NCI-H446 (cell line): ENCODE data around the gene ELF1.
"Not testable (repeated sequence)": the region's sequence is repeated elsewhere in the genome, so short reads cannot be mapped to it uniquely, and the experiment has no call there.

Experiments used
- DNase-seq, 2 experiments: peaks; one replicate each; lab custom pipeline; 2025; lab: John Stamatoyannopoulos, UW

The ELF1 gene

DNA sequence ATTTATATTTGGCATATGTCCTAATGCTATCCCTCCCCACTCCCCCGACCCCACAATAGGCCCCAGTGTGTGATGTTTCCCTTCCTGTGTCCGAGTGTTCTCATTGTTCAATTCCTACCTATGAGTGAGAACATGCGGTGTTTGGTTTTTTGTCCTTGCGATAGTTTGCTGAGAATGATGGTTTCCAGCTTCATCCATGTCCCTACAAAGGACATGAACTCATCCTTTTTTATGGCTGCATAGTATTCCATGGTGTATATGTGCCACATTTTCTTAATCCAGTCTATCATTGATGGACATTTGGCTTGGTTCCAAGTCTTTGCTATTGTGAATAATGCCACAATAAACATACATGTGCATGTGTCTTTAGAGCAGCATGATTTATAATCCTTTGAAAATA, 23.3 kb upstream of the ELF1 start:
- DNase-seq = not testable (repeated sequence)

DNA sequence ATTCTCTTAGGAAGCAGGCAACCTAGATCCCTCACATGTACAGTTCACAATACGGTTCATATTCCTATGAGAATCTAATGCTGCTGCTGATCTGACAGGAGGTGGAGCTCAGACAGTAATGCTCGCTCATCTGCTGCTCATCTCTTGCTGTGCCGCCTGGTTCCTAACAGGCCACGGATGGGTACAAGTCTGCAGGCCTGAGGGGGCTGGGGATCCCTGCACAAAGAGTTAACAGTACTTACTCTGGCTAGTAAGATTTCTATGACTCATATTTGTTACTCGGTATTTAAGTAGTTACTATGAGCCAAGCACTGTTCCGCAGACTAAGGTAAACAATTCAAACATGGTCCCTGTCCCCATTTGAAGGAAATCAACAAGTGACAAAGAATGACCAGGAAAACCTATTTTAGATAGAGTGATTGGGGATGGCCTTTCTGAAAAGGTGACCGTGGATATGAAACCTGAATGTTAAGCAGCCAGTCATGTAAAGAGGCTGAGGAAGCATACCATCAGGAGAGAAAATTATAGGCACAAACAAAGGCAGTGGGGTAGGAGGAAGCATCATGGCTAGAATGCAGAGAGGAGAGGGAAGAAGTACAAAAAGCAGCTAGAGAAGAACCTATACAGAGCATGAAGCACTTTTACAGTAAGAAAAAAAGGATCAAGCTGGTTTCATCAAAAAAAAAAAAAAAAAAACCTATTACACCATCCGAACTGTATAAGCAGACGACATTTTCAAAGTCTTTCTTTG, 21.6 kb upstream of the ELF1 start:
- DNase-seq = no peak

DNA sequence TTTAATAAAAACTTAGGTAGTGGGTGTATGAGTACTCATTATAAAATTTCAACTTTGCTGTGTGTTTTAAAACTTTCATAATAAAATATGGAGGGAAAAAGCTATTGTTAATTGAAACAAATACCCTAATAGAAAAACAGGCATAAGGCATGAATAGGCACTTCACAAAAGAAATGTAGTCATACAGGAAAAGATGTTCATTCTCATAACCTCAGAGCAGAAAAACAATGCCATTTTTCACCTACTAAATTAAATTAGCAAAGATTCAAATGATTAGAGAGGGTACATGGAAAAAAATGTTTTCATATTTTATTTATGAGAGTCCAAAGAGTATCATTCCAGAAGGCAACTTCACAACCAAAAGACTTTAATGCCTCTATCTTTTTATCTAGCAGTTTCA, 20.6 kb upstream of the ELF1 start:
- no peak for DNase-seq

DNA sequence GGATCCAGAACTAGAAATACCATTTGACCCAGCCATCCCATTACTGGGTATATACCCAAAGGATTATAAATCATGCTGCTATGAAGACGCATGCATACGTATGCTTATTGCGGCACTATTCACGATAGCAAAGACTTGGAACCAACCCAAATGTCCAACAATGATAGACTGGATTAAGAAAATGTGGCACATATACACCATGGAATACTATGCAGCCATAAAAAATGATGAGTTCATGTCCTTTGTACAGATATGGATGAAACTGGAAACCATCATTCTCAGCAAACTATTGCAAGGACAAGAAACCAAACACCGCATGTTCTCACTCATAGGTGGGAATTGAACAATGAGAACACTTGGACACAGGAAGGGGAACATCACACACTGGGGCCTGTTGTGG, 17.4 kb upstream of the ELF1 start:
- DNase-seq = not testable (repeated sequence)

- DNase-seq = no peak
Measured at GRCh38 chr13:41034881-41035280, 15.8 kb upstream of the ELF1 start.

- no peak for DNase-seq
Measured at GRCh38 chr13:41034382-41034781, 15.3 kb upstream of the ELF1 start.

DNA sequence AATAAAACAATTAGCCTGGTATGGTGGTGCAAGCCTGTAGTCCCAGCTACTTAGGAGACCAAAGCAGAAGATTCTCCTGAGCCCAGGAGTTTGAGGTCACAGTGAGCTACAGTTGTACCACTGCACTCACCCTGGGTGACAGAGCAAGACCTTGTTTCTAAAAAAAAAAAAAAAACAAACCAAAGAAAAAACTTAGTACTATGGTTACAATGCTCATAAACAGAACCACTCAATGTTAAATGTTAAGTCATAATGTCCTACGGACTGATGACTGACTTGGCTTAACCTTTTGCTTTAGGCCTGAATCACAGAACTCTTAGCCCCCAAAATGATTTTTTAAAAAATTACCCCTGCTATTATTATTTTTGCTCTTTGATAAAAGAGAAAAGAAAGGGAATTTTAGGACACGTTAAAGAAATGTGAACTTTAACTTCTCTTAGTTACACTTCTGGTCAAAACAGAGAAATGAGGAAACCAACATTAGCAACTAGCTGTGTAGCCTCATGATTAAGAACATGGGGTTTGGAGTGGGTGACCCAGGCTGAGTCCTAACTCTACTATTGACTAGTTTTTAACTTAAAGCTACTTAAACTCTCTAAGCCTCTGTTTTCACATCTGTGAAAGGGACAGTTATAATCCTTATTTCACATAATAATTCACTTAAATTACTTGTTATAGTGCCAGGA, 13.7 kb upstream of the ELF1 start:
- no peak for DNase-seq

- DNase-seq = no peak
Measured at GRCh38 chr13:41029629-41030028, 10.5 kb upstream of the ELF1 start.

DNA sequence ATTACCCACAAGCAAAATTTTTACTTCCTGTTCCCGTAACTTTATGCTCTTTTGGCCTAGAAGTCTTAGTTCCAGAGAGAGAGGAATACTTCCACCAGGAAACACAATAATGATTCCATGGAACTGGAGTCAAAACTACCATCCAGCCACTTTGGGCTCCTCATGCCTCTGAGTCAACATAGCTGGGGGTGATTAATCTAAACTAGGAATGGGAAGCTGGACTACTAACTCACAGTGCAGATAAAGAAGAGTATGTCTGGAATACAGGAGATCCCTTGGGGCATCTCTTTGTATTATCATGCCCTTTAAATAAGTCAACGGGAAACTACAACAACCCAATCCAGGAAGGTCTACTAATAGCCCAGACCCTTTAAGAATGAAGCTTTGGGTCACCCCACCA, 8.9 kb upstream of the ELF1 start:
- DNase-seq = no peak

GRCh38 chr13:41026788-41027187, 7.7 kb upstream of the ELF1 start:
- no peak for DNase-seq

- DNase-seq = no peak
Measured at GRCh38 chr13:41025518-41025917, 6.4 kb upstream of the ELF1 start.

DNA sequence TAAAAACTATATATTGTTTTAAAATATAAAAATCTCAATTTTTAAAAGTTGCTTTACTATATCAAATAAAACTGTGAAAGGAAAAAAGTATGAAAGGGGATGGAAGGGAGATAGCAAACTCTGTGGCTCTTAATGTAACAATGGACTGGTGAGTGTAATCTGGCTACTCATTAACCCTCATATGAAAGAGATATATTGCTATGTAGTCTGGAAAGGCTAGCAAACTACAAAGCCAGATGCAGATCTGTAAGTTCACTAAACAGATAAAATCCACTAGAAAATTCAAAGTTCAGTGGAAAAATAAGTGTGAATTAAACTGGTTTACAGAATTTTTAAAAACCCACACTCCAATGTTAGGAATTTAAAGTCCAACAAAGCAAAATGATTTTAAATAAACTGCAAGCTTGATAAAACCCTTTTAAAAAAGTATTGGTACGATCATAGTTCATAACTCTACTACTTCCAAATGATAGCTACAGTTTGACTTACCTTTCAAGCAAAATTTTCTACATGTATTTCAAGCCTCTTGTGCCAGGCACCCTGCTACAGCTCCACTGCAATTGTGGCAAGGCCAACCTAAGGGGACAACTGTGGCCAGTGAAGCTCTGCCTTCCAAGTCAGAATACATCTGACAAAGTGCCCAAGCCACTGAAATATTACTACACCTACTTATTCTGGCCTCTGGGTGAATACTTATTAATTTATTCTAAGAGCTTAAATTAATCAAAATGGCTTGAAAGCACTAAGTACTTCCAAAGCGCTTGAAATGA, 647 bp upstream of the ELF1 start:
- DNase-seq = no peak

DNA sequence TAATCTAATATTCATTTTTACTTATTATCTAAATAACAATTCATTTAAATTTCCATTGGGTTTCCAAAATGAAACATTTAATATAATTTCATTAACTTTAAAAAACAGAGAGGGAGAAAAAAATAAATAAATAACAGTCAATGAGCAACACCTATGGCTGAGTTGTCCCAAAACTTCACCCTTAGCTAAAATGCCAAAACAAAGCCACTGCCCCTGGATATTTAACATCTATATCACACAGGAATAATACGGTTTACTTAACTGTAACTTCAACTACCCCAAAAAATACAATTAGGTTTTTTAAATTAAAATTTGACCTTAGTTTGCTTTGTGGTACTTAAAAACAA, 541 bp downstream of the ELF1 start:
- DNase-seq = no peak

DNA sequence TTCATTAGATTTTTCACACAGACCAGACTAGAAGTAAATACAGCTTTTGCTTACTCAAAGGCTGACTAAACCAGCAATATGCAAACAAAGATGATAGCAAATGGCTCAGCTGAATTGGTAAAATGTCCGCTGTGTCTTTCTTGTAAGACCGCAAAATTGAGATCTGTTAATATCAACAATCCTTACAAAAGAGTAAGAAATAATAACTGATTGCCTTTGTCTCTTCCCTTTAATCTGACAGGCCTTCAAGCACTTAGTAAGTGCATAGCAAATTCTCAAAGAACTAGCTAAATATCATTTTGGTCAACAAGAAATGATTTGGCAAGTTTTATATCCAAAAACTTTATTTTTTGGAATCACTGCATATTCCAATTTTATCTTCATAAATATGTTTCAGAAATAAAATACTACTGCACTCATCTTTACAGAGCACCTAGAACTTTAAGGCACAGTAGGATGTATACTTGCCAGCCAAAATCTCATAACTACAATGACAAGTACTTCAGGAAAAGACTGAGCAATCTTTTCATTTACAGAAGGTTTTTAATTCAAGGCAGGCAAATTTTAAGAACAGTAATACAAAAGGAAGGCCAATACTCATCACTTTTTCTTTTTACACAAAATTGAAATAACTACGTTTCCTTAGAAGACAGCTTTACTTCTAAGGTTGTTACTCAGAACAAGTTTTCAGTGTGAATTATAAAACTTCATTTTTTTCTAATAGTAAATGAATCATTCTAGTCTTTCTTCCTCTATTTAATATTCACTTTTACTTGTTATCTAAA, 1.1 kb downstream of the ELF1 start:
- DNase-seq = no peak

- DNase-seq = no peak
Measured at GRCh38 chr13:41017159-41017558, 2.0 kb downstream of the ELF1 start.

- no peak for DNase-seq
Measured at GRCh38 chr13:41015920-41016319, 3.2 kb downstream of the ELF1 start.

DNA sequence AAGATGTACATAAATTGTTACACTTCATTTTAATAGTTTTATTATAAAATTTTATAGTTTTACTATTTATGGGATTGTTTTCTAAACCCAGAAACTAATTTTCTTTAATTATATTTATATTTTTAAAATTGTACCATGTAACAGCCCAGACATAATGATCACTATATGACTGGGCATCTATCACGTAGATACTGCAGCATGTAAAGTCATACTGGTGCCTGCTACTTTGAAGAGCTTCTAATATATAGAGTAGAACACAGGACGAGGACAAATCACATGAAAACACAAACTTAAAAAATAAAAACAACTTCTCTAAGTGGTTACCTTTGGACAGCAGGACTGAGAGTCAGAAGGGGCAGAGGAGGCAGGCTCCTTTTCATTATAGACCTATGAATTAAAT, 5.3 kb downstream of the ELF1 start:
- DNase-seq = no peak

- no peak for DNase-seq
Measured at GRCh38 chr13:41012536-41012935, 6.6 kb downstream of the ELF1 start.

DNA sequence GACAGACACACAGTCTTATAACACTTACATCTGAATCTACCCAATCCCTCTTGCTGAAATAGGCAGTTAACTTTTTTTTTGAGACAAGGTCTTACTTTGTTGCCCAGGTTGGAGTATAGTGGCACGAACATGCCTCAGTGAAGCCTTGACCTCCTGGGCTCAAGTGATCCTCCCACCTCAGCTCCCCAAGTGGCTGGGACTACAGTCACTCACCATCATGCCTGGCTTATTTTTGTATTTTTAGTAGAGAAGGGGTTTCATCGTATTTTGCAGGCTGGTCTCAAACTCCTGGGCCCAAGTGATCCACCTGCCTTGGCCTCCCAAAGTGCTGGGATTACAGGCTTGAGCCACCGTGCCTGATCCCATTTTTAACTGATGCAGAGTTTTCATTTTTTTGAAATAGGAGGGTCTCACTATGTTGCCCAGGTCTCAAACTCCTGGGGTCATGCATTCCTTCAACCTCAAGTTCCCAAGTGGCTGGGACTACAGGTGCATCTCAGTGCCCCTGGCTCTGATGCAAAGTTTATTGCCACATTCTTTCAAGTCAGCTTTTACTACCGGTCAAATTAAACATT, 7.6 kb downstream of the ELF1 start:
- no peak for DNase-seq

DNA sequence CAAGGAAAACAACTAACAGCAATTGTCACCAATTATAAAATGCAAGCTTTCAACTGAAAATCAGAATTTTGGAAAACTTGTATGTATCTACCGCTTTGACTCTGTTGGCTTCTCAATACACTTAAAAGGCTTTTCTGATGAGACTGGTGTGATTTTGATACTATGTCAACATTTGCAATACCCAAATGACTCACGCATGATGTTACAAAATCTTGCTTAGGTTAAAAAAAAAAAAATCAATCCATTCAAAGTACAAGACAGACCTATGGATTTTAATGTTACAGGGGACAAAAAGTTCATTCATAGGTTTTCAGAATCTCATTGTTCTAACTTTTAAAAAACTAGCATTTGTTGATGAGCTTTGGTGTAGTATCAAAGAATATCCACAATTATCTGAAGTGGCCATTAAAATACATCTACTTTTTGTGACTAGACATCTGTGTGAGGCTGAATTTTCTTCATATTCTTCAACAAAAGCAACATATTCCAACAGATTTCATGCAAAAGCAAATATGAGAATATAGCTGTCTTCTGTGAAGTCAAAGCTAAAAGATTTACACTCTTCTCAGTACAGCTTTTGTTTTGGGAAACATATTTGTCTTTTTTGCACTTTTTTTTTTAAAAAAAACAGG, 10.7 kb downstream of the ELF1 start:
- no peak for DNase-seq

DNA sequence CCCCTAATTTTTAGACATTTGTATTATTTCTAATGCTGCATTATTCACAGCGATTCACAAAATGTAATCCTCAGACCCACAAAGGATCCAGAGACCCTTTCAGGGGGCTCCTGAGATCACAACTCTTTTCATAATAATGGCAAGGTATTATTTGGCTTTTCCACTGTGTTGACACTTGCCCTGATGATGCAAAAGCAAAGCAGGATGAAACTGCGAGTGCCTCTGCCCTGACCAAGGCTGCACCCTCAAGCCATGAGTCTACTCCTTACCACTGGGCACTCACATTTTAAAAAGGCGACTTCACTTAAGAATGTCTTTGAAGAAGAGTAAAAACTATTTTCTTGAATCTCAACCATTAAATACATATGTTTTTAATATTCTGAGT, 11.4 kb downstream of the ELF1 start:
- no peak for DNase-seq
